IPS-18a (cell line): ENCODE measurements around the gene SPIRE1.
"Not testable (repeated sequence)": the region's sequence is repeated elsewhere in the genome, so short reads cannot be mapped to it uniquely, and the experiment has no call there.

Source experiments
- H3K27ac ChIP-seq: one replicate; pipeline ENCODE4 v1.5.1; 2013; ENCODE audit warnings: low read length
- H3K27me3 ChIP-seq: one replicate; pipeline ENCODE4 v1.6.1; 2013; ENCODE audit warnings: mild to moderate bottlenecking, low read length; ENCODE audit not compliant: control insufficient read depth, insufficient read depth
- H3K36me3 ChIP-seq: one replicate; pipeline ENCODE4 v1.6.1; 2013; ENCODE audit warnings: low read depth, low read length; ENCODE audit not compliant: control insufficient read depth
- H3K4me1 ChIP-seq: one replicate; pipeline ENCODE4 v1.6.1; 2013; ENCODE audit warnings: low read depth, low read length; ENCODE audit not compliant: control insufficient read depth
- H3K4me3 ChIP-seq: one replicate; pipeline ENCODE4 v1.5.1; 2013; ENCODE audit warnings: low read length
- H3K9ac ChIP-seq: one replicate; pipeline ENCODE4 v1.6.1; 2013; ENCODE audit warnings: mild to moderate bottlenecking, low read length, moderate library complexity
- H3K9me3 ChIP-seq: one replicate; pipeline ENCODE4 v1.6.1; 2013; ENCODE audit warnings: low read depth, low read length; ENCODE audit not compliant: control insufficient read depth

The SPIRE1 gene

DNA sequence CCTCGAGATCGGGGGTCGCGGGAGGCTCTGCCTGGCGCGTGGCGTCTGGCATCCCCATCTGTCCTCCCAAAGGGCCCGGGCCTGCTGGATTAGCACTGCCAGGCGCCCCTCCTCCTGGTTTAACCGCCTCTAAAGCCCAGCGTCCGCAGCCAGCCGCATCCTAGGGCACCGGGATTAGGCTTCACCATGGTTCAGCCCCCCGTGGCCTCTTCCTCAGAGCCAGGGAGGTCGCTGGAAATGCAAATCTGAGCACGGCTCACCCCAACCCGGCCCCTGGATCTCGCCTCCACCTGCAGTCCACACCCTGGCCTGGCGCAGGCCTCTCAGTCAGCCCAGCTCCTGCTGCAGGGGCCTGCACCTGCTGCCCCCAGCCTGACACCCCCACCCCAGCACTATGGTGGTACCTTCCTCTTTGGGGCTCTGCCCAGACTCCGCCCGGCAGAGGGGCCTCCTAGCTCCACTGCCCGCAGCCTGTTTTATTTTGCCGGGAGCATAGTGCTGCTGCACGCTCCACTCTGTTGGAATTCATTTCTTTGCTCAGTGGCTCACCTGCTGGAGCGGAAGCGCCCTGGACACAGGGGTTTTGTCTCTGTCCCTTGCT, 237.0 kb downstream of the SPIRE1 start:
- no peaks in the 10 kb centered on the region for H3K9me3 ChIP-seq
- no peaks in the 10 kb centered on the region for H3K36me3 ChIP-seq
- peak overlapping the region; percentile 61 for H3K4me3 ChIP-seq
- H3K9ac ChIP-seq: peak overlapping the region; percentile 38
- no peak overlapping the region for H3K27ac ChIP-seq
- H3K27me3 ChIP-seq: no peaks in the 10 kb centered on the region
- H3K4me1 ChIP-seq: peaks cover 9% of the 10 kb centered on the region

GRCh38 chr18:12417687-12418086, 240.2 kb downstream of the SPIRE1 start:
- no peak overlapping the region for H3K9ac ChIP-seq
- H3K27me3 ChIP-seq: no peaks in the 10 kb centered on the region
- no peak overlapping the region for H3K4me3 ChIP-seq
- no peak overlapping the region for H3K27ac ChIP-seq
- H3K9me3 ChIP-seq: no peaks in the 10 kb centered on the region
- peaks cover 15% of the 10 kb centered on the region for H3K4me1 ChIP-seq
- no peaks in the 10 kb centered on the region for H3K36me3 ChIP-seq

GRCh38 chr18:12416098-12416729, 241.7 kb downstream of the SPIRE1 start:
- no peaks in the 10 kb centered on the region for H3K36me3 ChIP-seq
- no peak overlapping the region for H3K4me3 ChIP-seq
- H3K27ac ChIP-seq: no peak overlapping the region
- no peaks in the 10 kb centered on the region for H3K9me3 ChIP-seq
- no peak overlapping the region for H3K9ac ChIP-seq
- no peaks in the 10 kb centered on the region for H3K27me3 ChIP-seq
- peaks cover 11% of the 10 kb centered on the region for H3K4me1 ChIP-seq

DNA sequence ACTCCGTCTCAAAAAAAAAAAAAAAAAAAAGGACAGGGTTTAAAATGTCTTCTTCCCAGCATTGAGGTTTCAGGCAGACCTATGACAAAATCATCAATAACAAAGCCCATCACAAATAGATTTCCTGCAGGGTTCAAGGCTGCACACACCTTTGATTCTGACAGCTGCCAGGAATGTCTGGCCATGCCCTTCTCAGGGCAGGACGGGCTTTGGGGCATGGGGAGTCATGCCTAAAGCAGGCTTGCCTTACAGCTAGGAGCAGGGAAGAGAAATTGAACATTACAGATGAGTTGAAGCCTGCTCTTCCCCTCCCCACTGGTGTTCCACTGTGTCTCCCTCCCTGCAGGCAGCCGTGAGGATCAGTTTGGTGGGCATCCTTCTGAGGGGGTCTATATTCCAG, 246.5 kb downstream of the SPIRE1 start:
- Histone ChIP-seq H3K4me3 (no peak overlapping the region), H3K9ac (no peak overlapping the region), H3K27me3 (peaks cover 16% of the 10 kb centered on the region), H3K27ac (no peak overlapping the region), H3K4me1 (peaks cover 9% of the 10 kb centered on the region), H3K9me3 (no peaks in the 10 kb centered on the region), H3K36me3 (no peaks in the 10 kb centered on the region)

GRCh38 chr18:12410747-12411146, 247.2 kb downstream of the SPIRE1 start:
- not testable (repeated sequence) for H3K4me3 ChIP-seq

DNA sequence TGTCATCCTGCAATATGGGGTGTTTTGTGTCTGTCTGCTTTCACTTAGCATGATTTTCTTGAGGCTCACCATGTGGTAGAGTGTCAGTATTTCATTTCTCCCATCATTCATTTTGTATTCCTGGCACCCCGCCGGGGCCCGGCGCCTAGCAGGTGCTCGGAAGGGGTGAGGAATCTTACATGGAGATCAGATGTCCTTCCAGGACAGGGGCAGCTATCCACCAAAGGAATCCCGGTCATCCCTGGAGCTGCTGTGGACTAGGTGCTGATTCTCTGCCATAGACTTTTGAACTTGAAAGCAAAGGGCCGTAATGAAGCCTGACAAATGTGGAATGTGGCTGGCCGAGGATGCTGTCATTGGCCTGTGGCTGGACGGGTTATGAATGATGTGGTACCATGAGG, 247.8 kb downstream of the SPIRE1 start:
- H3K27me3 ChIP-seq: peaks cover 30% of the 10 kb centered on the region
- no peak overlapping the region for H3K9ac ChIP-seq
- H3K9me3 ChIP-seq: no peaks in the 10 kb centered on the region
- H3K4me1 ChIP-seq: no peaks in the 10 kb centered on the region
- no peak overlapping the region for H3K27ac ChIP-seq
- H3K36me3 ChIP-seq: no peaks in the 10 kb centered on the region
- H3K4me3 ChIP-seq: no peak overlapping the region

More at GRCh38 chr18:12410747-12411146, 247.2 kb downstream of the SPIRE1 start:
- H3K36me3 ChIP-seq, H3K9me3 ChIP-seq, H3K4me1 ChIP-seq, H3K9ac ChIP-seq, H3K27ac ChIP-seq: not testable (repeated sequence)
- H3K27me3 ChIP-seq: peaks cover 23% of the 10 kb centered on the region

- Histone ChIP-seq H3K9me3 (no peaks in the 10 kb centered on the region), H3K4me3 (no peak overlapping the region), H3K4me1 (no peaks in the 10 kb centered on the region), H3K27me3 (peaks cover 35% of the 10 kb centered on the region), H3K36me3 (no peaks in the 10 kb centered on the region), H3K27ac (no peak overlapping the region), H3K9ac (no peak overlapping the region)
Observed at GRCh38 chr18:12409469-12409868, 248.4 kb downstream of the SPIRE1 start.

- Histone ChIP-seq H3K36me3 (no peaks in the 10 kb centered on the region), H3K27ac (no peak overlapping the region), H3K9ac (peak overlapping the region; percentile 55), H3K27me3 (peaks cover 35% of the 10 kb centered on the region), H3K4me1 (no peaks in the 10 kb centered on the region), H3K9me3 (no peaks in the 10 kb centered on the region), H3K4me3 (peak overlapping the region; percentile 70)
Observed at GRCh38 chr18:12408247-12408869, 249.5 kb downstream of the SPIRE1 start.

DNA sequence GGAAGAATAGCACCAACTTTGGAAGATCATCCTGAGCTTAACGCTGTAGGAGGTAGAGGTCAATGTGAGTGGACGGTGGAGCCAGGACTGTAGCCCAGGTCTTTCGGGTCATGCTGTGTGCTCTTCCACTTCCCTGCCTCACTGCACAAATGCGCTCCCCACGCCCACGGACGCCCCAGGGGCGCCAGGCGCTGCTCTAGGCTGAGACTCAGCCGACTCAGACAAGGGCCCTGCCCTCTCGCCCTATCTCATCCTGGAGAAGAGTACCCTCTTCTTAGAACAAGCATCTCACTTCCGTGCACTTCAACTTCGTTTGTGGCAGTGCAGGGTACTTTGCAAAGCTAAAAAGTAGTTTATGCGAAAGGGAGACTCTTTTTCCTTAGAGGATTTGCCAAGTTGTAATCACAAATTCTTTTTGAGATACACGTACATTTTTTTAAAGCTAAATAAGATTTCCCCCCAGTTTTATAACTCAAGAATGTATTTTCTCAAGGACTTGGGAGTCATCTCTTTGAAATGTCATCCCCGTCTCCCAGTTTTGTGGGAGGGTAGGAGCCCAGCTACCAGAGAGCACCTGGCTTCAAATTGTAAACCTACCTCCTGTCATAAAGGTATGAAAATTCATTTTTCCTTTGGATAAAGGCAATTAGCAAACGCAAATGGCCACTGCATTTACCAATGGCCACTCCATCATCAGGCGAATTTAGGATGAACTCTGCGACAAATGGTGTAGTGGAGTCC, 251.4 kb downstream of the SPIRE1 start:
- Histone ChIP-seq H3K4me1 (no peaks in the 10 kb centered on the region), H3K36me3 (no peaks in the 10 kb centered on the region), H3K27ac (no peak overlapping the region), H3K9ac (no peak overlapping the region), H3K4me3 (no peak overlapping the region), H3K27me3 (peaks cover 35% of the 10 kb centered on the region), H3K9me3 (no peaks in the 10 kb centered on the region)

GRCh38 chr18:12405066-12405465, 252.8 kb downstream of the SPIRE1 start:
- no peaks in the 10 kb centered on the region for H3K9me3 ChIP-seq
- H3K27me3 ChIP-seq: peaks cover 35% of the 10 kb centered on the region
- H3K4me1 ChIP-seq: no peaks in the 10 kb centered on the region
- H3K27ac ChIP-seq: no peak overlapping the region
- H3K9ac ChIP-seq: no peak overlapping the region
- H3K4me3 ChIP-seq: no peak overlapping the region
- H3K36me3 ChIP-seq: no peaks in the 10 kb centered on the region

GRCh38 chr18:12403601-12404506, 254.1 kb downstream of the SPIRE1 start:
- Histone ChIP-seq H3K27me3 (peaks cover 34% of the 10 kb centered on the region), H3K4me1 (no peaks in the 10 kb centered on the region), H3K4me3 (no peak overlapping the region), H3K9me3 (no peaks in the 10 kb centered on the region), H3K9ac (no peak overlapping the region), H3K27ac (no peak overlapping the region), H3K36me3 (no peaks in the 10 kb centered on the region)
